GM12878 (cell line): ENCODE measurements around the gene POC1B.
A peak's percentile ranks its signal among the peaks of the same experiment; 100 is the strongest.

Source experiments
- BCL11A ChIP-seq: IDR thresholded peaks from 2 replicates; pipeline ENCODE4 v1.6.1; 2011; ENCODE audit warnings: low read depth, low read length
- CBX3 ChIP-seq: fragments of 200-600 bp; sonication (generic); IDR thresholded peaks from 2 replicates; pipeline ENCODE4 v1.6.1; 2016; ENCODE audit warnings: low read depth, borderline replicate concordance
- CEBPZ ChIP-seq: fragments of 150-350 bp; IDR thresholded peaks from 2 replicates; pipeline ENCODE4 v1.6.1; 2016; ENCODE audit warnings: low read depth, low read length
- EP300 ChIP-seq, 2 experiments: fragments of 150-350 bp in 1 of 2; IDR thresholded peaks; 2 replicates each; pipeline ENCODE4 v1.6.1; 2011 to 2012; ENCODE audit warnings: low read depth in 2 of 2, low read length in 2 of 2, borderline replicate concordance in 1 of 2, improper control_type of control experiment in 1 of 2, inconsistent platforms in 1 of 2; ENCODE audit not compliant: control insufficient read depth in 1 of 2
- ESRRA ChIP-seq: IDR thresholded peaks from 2 replicates; pipeline ENCODE4 v1.6.1; 2012; ENCODE audit warnings: mild to moderate bottlenecking, low read length, improper control_type of control experiment
- JUND ChIP-seq: IDR thresholded peaks from 2 replicates; pipeline ENCODE4 v1.6.1; 2012; ENCODE audit warnings: low read depth, mild to moderate bottlenecking, low read length, improper control_type of control experiment, moderate library complexity
- NFYB ChIP-seq: IDR thresholded peaks from 2 replicates; pipeline ENCODE4 v1.6.1; 2011; ENCODE audit warnings: low read depth, mild to moderate bottlenecking, low read length, improper control_type of control experiment, moderate library complexity; ENCODE audit not compliant: insufficient read depth
- PBX3 ChIP-seq: IDR thresholded peaks from 2 replicates; pipeline ENCODE4 v1.6.1; 2011; ENCODE audit warnings: mild to moderate bottlenecking, low read depth, low read length, moderate library complexity; ENCODE audit not compliant: insufficient replicate concordance
- POLR2A ChIP-seq: IDR thresholded peaks from 2 replicates; pipeline ENCODE4 v1.6.1; 2011; ENCODE audit warnings: low read depth, mild to moderate bottlenecking, low read length
- POLR2AphosphoS5 ChIP-seq: IDR thresholded peaks from 2 replicates; pipeline ENCODE4 v1.6.1; 2011; ENCODE audit warnings: mild to moderate bottlenecking, low read length, inconsistent platforms
- TCF3 ChIP-seq: IDR thresholded peaks from 2 replicates; pipeline ENCODE4 v1.6.1; 2012; ENCODE audit warnings: low read depth, mild to moderate bottlenecking, low read length, borderline replicate concordance; ENCODE audit not compliant: insufficient read depth
- YY1 ChIP-seq: IDR thresholded peaks from 2 replicates; pipeline ENCODE4 v1.6.1; 2011; ENCODE audit warnings: low read depth, mild to moderate bottlenecking, low read length
- ZNF687 ChIP-seq: fragments of 450-650 bp; IDR thresholded peaks from 2 replicates; pipeline ENCODE4 v1.6.1; 2017; ENCODE audit warnings: mild to moderate bottlenecking, moderate library complexity

- TF ChIP-seq BCL11A: no peak
- TF ChIP-seq CEBPZ: no peak
- no peak for TF ChIP-seq EP300 (IDR thresholded peaks at IDR 0.05; ENCODE audit: borderline replicate concordance in 1 of 2, control insufficient read depth in 1 of 2, low read depth in 2 of 2, low read length in 2 of 2)
- TF ChIP-seq NFYB: no peak
- TF ChIP-seq YY1: 0 out of 2 replicates have a peak, but pooled peaks have one; percentile 6
- TF ChIP-seq ZNF687: no peak
- TF ChIP-seq PBX3: no peak
- no peak for TF ChIP-seq CBX3
- TF ChIP-seq ESRRA: no peak
- TF ChIP-seq POLR2AphosphoS5: no peak; the same call in 1 of the 2 replicates
- no peak for TF ChIP-seq TCF3
- TF ChIP-seq JUND: no peak
- TF ChIP-seq POLR2A: peak; percentile 65
Measured at GRCh38 chr12:89524541-89525304, 1.1 kb downstream of the POC1B start, which contains the start of gene GALNT4.
